Measurements from ENCODE around the gene KLHL14.

- no peak for TF ChIP-seq POLR2A (IDR thresholded peaks at IDR 0.05)
- no peak for TF ChIP-seq CTCF (IDR thresholded peaks at IDR 0.05)
- no peak for TF ChIP-seq EP300 (IDR thresholded peaks at IDR 0.05)
These were observed 55.7 kb downstream of the KLHL14 start for GRCh38 chr18:32717126-32717525.
